Measurements from ENCODE around the gene SLC10A6.

- TF ChIP-seq CTCF (conservative IDR thresholded peaks at IDR 0.05; ENCODE audit: low read length) (no peak), EZH2phosphoT487 (IDR thresholded peaks at IDR 0.05; ENCODE audit: borderline replicate concordance, low read depth, low read length) (no peak)
Measured at GRCh38 chr4:86825511-86825910, 23.7 kb downstream of the SLC10A6 start.

Measured in OCI-LY7 (cell line).